ENCODE measurements around the gene TBL1X. TPM values are rescaled to one million over a fixed set of nuclear protein-coding genes. Genes with fewer than 3 reads are reported as not detected.

The TBL1X gene
- total and polyA plus RNA-seq, 2 of the 4 experiments (the other 2 are of a cell fraction), result 16.2 to 20.8 TPM

GRCh38 chrX:9765072-9765736, 300.3 kb downstream of the TBL1X start:
- intact Hi-C loops (cut with micrococcal nuclease), result no loop called here
- Histone ChIP-seq H3K4me3 (ENCODE audit: insufficient read depth, low read depth, low read length) (no peak overlapping the region), H2BK5ac (ENCODE audit: low read depth, low read length, poor library complexity, severe bottlenecking) (no peak overlapping the region), H2AK5ac (ENCODE audit: low read depth, low read length) (no peak overlapping the region), H2AK9ac (replicated peaks; ENCODE audit: low read depth, low read length, poor library complexity) (no peak overlapping the region), H4K91ac (ENCODE audit: insufficient read depth, low read depth, low read length) (no peak overlapping the region), H4K20me1 (ENCODE audit: insufficient read depth, low read length) (no peaks in the 10 kb centered on the region), H3K4me1 (ENCODE audit: control insufficient read depth, insufficient read depth, low read length) (no peaks in the 10 kb centered on the region), H3K23ac (ENCODE audit: low read depth, low read length) (no peak overlapping the region), H3K27ac (ENCODE audit: insufficient read depth, low read length) (no peak overlapping the region), H2BK15ac (ENCODE audit: low read depth, low read length) (no peak overlapping the region), H4K5ac (ENCODE audit: low read depth, low read length) (no peak overlapping the region), H3K56ac (ENCODE audit: extremely low read depth, insufficient read depth, low read length) (no peak overlapping the region), H2BK120ac (ENCODE audit: low read depth, low read length) (no peak overlapping the region), H3K14ac (replicated peaks; ENCODE audit: low read depth, low read length) (no peak overlapping the region), H3K4me2 (ENCODE audit: low read depth, low read length) (no peak overlapping the region), H3K4ac (ENCODE audit: low read depth, low read length) (no peak overlapping the region), H3K9me3 (ENCODE audit: control insufficient read depth, insufficient read depth, low read length) (peaks cover 3% of the 10 kb centered on the region), H3K79me1 (ENCODE audit: low read depth in 1 of 2, low read length in 2 of 2) (no peaks in the 10 kb centered on the region), H3K18ac (ENCODE audit: low read depth, low read length) (no peak overlapping the region), H3K9ac (ENCODE audit: low read depth, low read length) (no peak overlapping the region), H2AFZ (replicated peaks; ENCODE audit: low read length, poor library complexity) (no peak overlapping the region), H3K36me3 (ENCODE audit: control insufficient read depth, insufficient read depth, low read length) (no peaks in the 10 kb centered on the region), H3K27me3 (ENCODE audit: control insufficient read depth, insufficient read depth, low read length) (peaks cover 16% of the 10 kb centered on the region), H2BK20ac (ENCODE audit: low read depth, low read length) (no peak overlapping the region), H4K8ac (ENCODE audit: low read depth in 2 of 2, low read length in 2 of 2) (no peak overlapping the region), H3K9me1 (ENCODE audit: insufficient read depth, low read length) (no peaks in the 10 kb centered on the region)
- dilution Hi-C loops (cut with HindIII; ENCODE audit: low sequenced_read_pairs, unreplicated experiment), result no loop called here
- CTCF ChIA-PET, result no interaction called here
- no TSS peak for BruUV-seq (replicated peaks)
- TF ChIP-seq RFX5 (IDR thresholded peaks at IDR 0.05; ENCODE audit: low read depth, low read length) (no peak), NFE2L2 (IDR thresholded peaks at IDR 0.05; ENCODE audit: low read depth, low read length) (no peak), FOS (IDR thresholded peaks at IDR 0.05; ENCODE audit: low read depth, low read length) (no peak), CTCF (conservative IDR thresholded peaks at IDR 0.05; ENCODE audit: low read depth, low read length) (no peak)
- POLR2A ChIA-PET (ENCODE audit: unreplicated experiment), result no interaction called here
- DNase-seq, result no peak
- 36% methylated on average over 53 of the region's 67 CpGs; no CpG with 5 or more reads in 1 of the 2 experiments for WGBS, 2 experiments (ENCODE audit: extremely low coverage in 2 of 2, insufficient read length in 1 of 2)
- ATAC-seq (ENCODE audit: low read depth), result no peak
- in situ Hi-C loops (cut with MboI; ENCODE audit: low sequenced_read_pairs), result no loop called here

Data from IMR-90 (cell line).